HG02938 (cell line): Measurements from ENCODE around the gene PCDHA1.
"Not testable (repeated sequence)": the region's sequence is repeated elsewhere in the genome, so short reads cannot be mapped to it uniquely, and the experiment has no call there.

Experiments used
- ATAC-seq: cut with Tn5 transposase; IDR thresholded peaks from one replicate; pipeline ENCODE4 v1.9.1; 2021; ENCODE audit warnings: mild to moderate bottlenecking, moderate library complexity; ENCODE audit not compliant: unreplicated experiment

The PCDHA1 gene

DNA sequence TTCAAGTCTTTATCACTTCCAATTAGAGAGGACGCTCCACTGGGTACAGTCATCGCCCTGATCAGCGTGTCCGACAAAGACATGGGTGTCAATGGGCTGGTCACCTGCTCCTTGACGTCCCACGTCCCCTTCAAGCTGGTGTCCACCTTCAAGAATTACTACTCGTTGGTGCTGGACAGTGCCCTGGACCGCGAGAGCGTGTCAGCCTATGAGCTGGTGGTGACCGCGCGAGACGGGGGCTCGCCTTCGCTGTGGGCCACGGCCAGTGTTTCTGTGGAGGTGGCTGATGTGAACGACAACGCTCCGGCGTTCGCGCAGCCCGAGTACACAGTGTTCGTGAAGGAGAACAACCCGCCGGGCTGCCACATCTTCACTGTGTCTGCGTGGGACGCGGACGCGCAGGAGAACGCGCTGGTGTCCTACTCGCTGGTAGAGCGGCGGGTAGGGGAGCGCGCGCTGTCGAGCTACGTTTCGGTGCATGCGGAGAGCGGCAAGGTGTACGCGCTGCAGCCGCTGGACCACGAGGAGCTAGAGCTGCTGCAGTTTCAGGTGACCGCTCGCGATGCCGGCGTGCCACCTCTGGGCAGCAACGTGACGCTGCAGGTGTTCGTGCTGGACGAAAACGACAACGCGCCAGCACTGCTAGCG is 22.4 kb downstream of the PCDHA1 start:
- ATAC-seq = not testable (repeated sequence)

- no peak for ATAC-seq
Measured at GRCh38 chr5:140808889-140809291, 22.9 kb downstream of the PCDHA1 start.

DNA sequence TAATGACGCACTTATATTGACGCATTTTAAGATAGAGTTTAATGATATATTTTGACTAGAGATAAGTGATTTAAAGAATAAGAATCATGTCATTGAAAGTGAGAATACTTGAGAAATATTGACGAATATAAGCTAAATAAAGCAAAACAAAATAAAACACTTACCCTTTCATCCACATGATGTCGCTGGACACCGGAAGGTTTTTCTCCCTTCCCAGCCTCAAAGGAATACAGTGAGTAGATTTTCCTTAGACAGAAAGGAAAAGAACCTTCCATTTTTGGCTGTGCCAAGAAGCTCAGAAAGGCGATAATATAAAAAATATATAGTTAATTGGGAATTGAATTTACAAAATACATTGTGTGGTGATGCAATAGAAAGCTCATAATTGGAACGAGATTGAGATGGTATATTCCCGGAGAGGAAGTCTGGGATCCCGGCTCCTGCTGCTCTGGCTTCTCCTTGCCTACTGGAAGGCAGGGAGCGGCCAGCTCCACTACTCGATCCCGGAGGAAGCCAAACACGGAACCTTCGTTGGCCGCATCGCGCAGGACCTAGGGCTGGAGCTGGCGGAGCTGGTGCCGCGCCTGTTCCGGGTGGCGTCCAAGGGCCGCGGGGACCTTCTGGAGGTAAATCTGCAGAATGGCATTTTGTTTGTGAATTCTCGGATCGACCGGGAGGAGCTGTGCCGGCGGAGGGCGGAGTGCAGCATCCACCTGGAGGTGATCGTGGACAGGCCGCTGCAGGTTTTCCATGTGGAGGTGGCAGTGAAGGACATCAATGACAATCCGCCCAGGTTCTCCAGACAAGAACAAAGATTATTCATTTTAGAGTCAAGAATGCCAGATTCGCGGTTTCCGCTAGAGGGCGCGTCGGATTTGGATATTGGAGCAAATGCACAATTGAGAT is 35.7 kb downstream of the PCDHA1 start, which contains the start of gene PCDHA5:
Gene PCDHA5, plus strand, starts transcription at position 239 of the 906 bp plus-strand sequence.
- ATAC-seq = no peak

DNA sequence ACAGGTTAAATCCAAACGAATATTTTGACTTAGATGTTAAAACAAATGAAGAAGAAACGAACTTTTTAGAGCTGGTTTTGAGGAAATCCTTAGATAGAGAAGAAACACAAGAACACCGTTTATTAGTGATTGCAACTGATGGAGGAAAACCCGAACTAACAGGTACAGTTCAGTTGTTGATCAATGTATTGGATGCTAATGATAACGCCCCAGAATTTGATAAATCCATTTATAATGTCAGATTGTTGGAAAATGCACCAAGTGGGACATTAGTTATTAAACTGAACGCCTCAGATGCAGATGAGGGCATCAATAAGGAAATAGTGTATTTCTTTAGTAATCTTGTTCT is 36.3 kb downstream of the PCDHA1 start:
- ATAC-seq = no peak

DNA sequence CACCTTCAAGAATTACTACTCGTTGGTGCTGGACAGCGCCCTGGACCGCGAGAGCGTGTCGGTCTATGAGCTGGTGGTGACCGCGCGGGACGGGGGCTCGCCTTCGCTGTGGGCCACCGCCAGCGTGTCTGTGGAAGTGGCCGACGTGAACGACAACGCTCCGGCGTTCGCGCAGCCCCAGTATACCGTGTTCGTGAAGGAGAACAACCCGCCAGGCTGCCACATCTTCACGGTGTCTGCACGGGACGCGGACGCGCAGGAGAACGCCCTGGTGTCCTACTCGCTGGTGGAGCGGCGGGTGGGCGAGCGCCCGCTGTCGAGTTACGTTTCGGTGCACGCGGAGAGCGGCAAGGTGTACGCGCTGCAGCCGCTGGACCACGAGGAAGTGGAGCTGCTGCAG is 37.0 kb downstream of the PCDHA1 start:
- not testable (repeated sequence) for ATAC-seq

- no peak for ATAC-seq
Measured at GRCh38 chr5:140823475-140823874, 37.5 kb downstream of the PCDHA1 start.

- no peak for ATAC-seq
Measured at GRCh38 chr5:140827704-140828361, 41.9 kb downstream of the PCDHA1 start, which contains the start of gene PCDHA6. PCDHA6 (plus strand) TSS chr5:140827960; CDS start chr5:140828092, 132 bp downstream.

GRCh38 chr5:140828362-140828737 is 42.4 kb downstream of the PCDHA1 start:
- ATAC-seq = no peak

GRCh38 chr5:140829511-140830501 is 43.9 kb downstream of the PCDHA1 start:
- not testable (repeated sequence) for ATAC-seq

DNA sequence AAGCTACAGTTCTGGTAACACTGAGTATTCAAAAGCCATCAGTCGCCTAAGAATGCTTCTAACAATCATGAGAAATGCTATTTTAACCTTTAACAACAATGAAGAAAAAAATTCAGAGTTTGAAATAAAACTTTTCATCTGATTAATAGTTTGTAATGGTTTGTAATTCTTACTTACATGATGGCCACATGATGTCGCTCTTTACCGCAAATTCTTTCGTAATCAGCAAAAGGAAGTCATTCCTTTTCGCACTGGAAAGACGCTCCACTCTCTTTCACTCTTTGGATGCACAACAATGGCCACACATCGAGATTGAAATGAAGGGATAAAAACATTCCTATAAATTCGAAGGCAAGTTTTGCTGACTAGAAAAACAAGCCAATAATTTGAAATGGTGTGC is 48.1 kb downstream of the PCDHA1 start, which contains the start of gene PCDHA7:
Gene PCDHA7, plus strand, starts transcription at position 277 of the 400 bp plus-strand sequence. Its CDS starts 115 bp downstream, at position 392.
- ATAC-seq = no peak

DNA sequence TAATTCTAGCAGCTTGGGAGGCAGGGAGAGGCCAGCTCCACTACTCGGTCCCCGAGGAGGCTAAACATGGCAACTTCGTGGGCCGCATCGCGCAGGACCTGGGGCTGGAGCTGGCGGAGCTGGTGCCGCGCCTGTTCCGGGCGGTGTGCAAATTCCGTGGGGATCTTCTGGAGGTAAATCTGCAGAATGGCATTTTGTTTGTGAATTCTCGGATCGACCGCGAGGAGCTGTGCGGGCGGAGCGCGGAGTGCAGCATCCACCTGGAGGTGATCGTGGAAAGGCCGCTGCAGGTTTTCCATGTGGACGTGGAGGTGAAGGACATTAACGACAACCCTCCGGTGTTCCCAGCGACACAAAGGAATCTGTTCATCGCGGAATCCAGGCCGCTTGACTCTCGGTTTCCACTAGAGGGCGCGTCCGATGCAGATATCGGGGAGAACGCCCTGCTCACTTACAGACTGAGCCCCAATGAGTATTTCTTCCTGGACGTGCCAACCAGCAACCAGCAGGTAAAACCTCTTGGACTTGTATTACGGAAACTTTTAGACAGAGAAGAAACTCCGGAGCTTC is 48.6 kb downstream of the PCDHA1 start:
- not testable (repeated sequence) for ATAC-seq

DNA sequence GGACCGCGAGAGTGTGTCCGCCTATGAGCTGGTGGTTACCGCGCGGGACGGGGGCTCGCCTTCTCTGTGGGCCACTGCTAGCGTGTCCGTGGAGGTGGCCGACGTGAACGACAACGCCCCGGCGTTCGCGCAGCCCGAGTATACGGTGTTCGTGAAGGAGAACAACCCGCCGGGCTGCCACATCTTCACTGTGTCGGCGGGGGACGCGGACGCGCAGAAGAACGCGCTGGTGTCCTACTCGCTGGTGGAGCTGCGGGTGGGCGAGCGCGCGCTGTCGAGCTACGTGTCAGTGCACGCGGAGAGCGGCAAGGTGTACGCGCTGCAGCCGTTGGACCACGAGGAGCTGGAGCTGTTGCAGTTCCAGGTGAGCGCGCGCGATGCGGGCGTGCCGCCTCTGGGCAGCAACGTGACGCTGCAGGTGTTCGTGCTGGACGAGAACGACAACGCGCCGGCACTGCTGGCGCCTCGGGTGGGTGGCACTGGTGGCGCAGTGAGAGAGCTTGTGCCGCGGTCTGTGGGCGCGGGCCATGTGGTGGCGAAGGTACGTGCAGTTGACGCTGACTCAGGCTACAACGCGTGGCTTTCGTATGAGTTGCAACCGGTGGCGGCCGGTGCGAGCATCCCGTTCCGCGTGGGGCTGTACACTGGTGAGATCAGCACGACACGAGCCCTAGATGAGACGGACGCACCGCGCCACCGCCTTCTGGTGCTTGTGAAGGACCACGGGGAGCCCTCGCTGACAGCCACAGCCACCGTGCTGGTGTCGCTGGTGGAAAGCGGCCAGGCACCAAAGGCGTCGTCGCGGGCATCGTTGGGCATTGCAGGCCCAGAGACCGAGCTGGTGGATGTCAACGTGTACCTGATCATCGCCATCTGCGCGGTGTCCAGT is 49.9 kb downstream of the PCDHA1 start:
- ATAC-seq = no peak

- ATAC-seq = no peak
Measured at GRCh38 chr5:140840978-140841962, 55.3 kb downstream of the PCDHA1 start, which contains the start of gene PCDHA8. PCDHA8 (plus strand) TSS chr5:140841187; CDS start chr5:140841322, 135 bp downstream.

DNA sequence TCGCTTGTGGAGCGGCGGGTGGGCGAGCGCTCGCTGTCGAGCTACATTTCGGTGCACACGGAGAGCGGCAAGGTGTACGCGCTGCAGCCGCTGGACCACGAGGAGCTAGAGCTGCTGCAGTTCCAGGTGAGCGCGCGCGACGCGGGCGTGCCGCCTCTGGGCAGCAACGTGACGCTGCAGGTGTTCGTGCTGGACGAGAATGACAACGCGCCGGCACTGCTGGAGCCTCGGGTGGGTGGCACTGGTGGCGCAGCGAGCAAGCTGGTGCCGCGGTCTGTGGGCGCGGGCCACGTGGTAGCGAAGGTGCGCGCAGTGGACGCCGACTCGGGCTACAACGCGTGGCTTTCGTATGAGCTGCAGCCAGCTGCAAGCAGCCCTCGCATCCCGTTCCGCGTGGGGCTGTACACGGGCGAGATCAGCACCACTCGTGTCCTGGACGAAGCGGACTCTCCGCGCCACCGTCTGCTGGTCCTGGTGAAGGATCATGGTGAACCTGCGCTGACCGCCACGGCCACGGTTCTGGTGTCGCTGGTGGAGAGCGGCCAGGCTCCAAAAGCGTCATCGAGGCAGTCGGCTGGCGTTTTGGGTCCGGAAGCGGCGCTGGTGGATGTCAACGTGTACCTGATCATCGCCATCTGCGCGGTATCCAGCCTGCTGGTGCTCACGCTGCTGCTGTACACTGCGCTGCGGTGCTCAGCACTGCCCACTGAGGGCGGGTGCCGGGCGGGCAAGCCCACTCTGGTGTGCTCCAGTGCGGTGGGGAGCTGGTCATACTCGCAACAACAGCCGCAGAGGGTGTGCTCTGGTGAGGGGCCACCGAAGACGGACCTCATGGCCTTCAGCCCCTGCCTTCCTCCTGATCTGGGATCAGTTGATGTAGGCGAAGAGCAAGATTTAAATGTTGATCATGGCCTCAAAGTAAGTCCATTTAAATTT is 57.1 kb downstream of the PCDHA1 start:
- no peak for ATAC-seq

DNA sequence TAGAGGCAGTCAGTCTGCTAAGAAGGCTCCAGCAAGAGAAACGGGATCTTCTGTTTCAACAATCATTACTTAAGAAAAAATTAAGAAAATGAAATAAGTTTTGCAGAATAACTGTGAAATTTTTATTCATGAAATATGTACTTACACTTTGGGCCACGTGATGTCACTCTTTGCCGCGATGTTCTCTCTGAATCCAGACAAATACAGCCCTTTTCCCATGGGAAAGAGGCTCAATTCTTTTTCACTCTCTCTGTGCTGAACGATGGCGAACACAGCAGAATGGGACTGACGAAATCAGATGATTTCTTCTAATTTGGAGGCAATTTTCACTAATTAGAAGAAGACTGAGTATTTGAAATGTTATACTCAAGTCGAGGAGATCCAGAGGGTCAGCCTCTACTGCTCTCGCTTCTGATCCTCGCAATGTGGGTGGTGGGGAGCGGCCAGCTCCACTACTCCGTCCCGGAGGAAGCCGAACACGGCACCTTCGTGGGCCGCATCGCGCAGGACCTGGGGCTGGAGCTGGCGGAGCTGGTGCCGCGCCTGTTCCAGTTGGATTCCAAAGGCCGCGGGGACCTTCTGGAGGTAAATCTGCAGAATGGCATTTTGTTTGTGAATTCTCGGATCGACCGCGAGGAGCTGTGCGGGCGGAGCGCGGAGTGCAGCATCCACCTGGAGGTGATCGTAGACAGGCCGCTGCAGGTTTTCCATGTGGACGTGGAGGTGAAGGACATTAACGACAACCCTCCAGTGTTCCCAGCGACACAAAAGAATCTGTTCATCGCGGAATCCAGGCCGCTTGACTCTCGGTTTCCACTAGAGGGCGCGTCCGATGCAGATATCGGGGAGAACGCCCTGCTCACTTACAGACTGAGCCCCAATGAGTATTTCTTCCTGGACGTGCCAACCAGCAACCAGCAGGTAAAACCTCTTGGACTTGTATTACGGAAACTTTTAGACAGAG is 62.5 kb downstream of the PCDHA1 start, which contains the start of gene PCDHA9:
Gene PCDHA9, plus strand, starts transcription at position 244 of the 964 bp plus-strand sequence. Its CDS starts 114 bp downstream, at position 358.
- ATAC-seq = not testable (repeated sequence)
